Natural killer cell (primary cell): Measurements from ENCODE around the gene PDIA6. TPM values are rescaled to one million over a fixed set of nuclear protein-coding genes. Genes with fewer than 3 reads are reported as not detected.

Experiments
- ATAC-seq, 3 donors: fragments of 150-1000 bp in 2 of 3; fragments of 200-7000 bp in 1 of 3; cut with Tn5 transposase; 1 replicate in 1 of 3; 2 replicates in 2 of 3; pipeline ENCODE4 v1.10.0; 2021; ENCODE audit warnings: mild to moderate bottlenecking in 2 of 3, moderate library complexity in 2 of 3
- DNase-seq, 2 donors: peaks; one replicate each; pipeline versions ENCODE4 v3.0.0 to v3.0.0-alpha.2; 2013 to 2021; ENCODE audit warnings: mixed read lengths in 1 of 2
- H3K27ac ChIP-seq: one replicate; pipeline ENCODE4 v1.5.1; 2013; ENCODE audit warnings: mild to moderate bottlenecking, low read length
- H3K27me3 ChIP-seq: one replicate; pipeline ENCODE4 v1.6.1; 2013; ENCODE audit warnings: low read length; ENCODE audit not compliant: control insufficient read depth, insufficient read depth
- H3K36me3 ChIP-seq: one replicate; pipeline ENCODE4 v1.6.1; 2013; ENCODE audit warnings: low read length; ENCODE audit not compliant: control insufficient read depth, insufficient read depth
- H3K4me1 ChIP-seq: one replicate; pipeline ENCODE4 v1.6.1; 2013; ENCODE audit warnings: low read length; ENCODE audit not compliant: control insufficient read depth, insufficient read depth
- H3K4me3 ChIP-seq: one replicate; pipeline ENCODE4 v1.5.1; 2013; ENCODE audit warnings: low read length
- H3K9me3 ChIP-seq: one replicate; pipeline ENCODE4 v1.6.1; 2013; ENCODE audit warnings: low read length; ENCODE audit not compliant: control insufficient read depth, insufficient read depth
- H3K27ac Mint-ChIP-seq, 2 donors: one replicate each; pipeline ENCODE4 v1.8.0; 2022; ENCODE audit warnings: mild to moderate bottlenecking in 2 of 2, mixed read lengths in 2 of 2, moderate library complexity in 1 of 2
- H3K27me3 Mint-ChIP-seq, 2 donors: one replicate each; pipeline ENCODE4 v1.8.0; 2022; ENCODE audit warnings: low read depth in 2 of 2, mixed read lengths in 2 of 2
- H3K36me3 Mint-ChIP-seq: one replicate; pipeline ENCODE4 v1.8.0; 2022; ENCODE audit warnings: mixed read lengths
- H3K4me1 Mint-ChIP-seq, 2 donors: one replicate each; pipeline ENCODE4 v1.8.0; 2022; ENCODE audit warnings: mixed read lengths in 2 of 2
- H3K4me3 Mint-ChIP-seq: one replicate; pipeline ENCODE4 v1.8.0; 2022; ENCODE audit warnings: mild to moderate bottlenecking, moderate library complexity, mixed read lengths
- H3K9me3 Mint-ChIP-seq, 2 donors: one replicate each; pipeline ENCODE4 v1.8.0; 2022; ENCODE audit warnings: mixed read lengths in 2 of 2
- WGBS: methylation state at CpG from one replicate; pipeline ENCODE4 v1.1.7; 2013; ENCODE audit warnings: missing lambda C conversion rate; ENCODE audit not compliant: insufficient coverage; 5-methylcytosine and 5-hydroxymethylcytosine counted together
- intact Hi-C: fragments of 100-400 bp; cut with micrococcal nuclease; formaldehyde crosslinking; loops from one replicate; pipeline ENCODE4 v1.14.2; 2022
- total RNA-seq, 4 donors: library from RNA; stranded (reverse); fragments of 120-200 nt in 1 of 4; gene quantifications; one replicate each; pipeline versions ENCODE4 v1.2.3 to v1.2.4, GENCODE V29; 2013 to 2022
- TF ChIP-seq, protein P1 (sequence below): fragments of 200-600 bp; IDR thresholded peaks from one replicate; pipeline ENCODE4 v1.8.0; 2022; ENCODE audit warnings: antibody characterized with exemption

Gene PDIA6
- total RNA-seq, 3 donors from 2014 or later (not counting 1 experiment from before 2014, with no cell fraction given): 57.4 to 81.2 (median 58.7) TPM

- 94% methylated on average over 20 of the region's 20 CpGs for whole genome bisulfite sequencing
- intact Hi-C loops: no loop called here
- Histone ChIP-seq H3K27me3 (no peaks in the 10 kb centered on the region), H3K36me3 (peaks cover 82% of the 10 kb centered on the region), H3K9me3 (no peaks in the 10 kb centered on the region), H3K4me1 (no peaks in the 10 kb centered on the region), H3K4me3 (no peak overlapping the region), H3K27ac (no peak overlapping the region)
- ATAC-seq (no peak), DNase-seq (peak in 1 of 2 donors; percentile 50)
- TF ChIP-seq, protein P1, sequence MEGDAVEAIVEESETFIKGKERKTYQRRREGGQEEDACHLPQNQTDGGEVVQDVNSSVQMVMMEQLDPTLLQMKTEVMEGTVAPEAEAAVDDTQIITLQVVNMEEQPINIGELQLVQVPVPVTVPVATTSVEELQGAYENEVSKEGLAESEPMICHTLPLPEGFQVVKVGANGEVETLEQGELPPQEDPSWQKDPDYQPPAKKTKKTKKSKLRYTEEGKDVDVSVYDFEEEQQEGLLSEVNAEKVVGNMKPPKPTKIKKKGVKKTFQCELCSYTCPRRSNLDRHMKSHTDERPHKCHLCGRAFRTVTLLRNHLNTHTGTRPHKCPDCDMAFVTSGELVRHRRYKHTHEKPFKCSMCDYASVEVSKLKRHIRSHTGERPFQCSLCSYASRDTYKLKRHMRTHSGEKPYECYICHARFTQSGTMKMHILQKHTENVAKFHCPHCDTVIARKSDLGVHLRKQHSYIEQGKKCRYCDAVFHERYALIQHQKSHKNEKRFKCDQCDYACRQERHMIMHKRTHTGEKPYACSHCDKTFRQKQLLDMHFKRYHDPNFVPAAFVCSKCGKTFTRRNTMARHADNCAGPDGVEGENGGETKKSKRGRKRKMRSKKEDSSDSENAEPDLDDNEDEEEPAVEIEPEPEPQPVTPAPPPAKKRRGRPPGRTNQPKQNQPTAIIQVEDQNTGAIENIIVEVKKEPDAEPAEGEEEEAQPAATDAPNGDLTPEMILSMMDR: no peak
- Mint-ChIP-seq H3K27ac (peak overlapping the region in 1 of 2 donors; percentile 5), H3K9me3 (no peaks in the 10 kb centered on the region), H3K27me3 (no peaks in the 10 kb centered on the region), H3K36me3 (peaks cover 23% of the 10 kb centered on the region), H3K4me1 (peaks cover 8 to 24% of the 10 kb centered on the region in 2 donors), H3K4me3 (no peak overlapping the region)
Measured at GRCh38 chr2:10787176-10787968, 25.2 kb downstream of the PDIA6 start.

GRCh38 chr2:10786240-10786982 lies 26.2 kb downstream of the PDIA6 start:
- H3K27ac Mint-ChIP-seq: peak overlapping the region in 1 of 2 donors; percentile 25
- intact Hi-C loops: no loop called here

DNA sequence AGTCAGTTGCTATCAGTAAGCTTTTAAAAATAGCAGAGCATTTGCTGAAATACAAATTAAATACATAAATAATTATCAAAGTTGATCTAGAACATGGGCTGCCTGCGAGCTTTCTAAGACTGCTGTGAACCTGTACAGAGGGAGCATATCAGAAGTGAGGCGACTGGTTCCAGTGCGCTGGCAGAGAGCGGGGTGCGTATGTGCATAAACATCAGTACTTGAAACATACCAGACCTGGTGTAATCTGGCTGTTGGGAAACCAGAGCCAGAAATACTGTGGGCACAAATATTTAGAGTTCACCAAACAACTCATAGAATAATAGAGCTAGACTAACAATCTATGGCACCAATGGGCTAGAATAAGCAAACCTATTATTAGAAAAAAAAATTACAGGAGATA lies 27.3 kb downstream of the PDIA6 start:
- H3K27ac Mint-ChIP-seq: no peak overlapping the region

More at GRCh38 chr2:10786240-10786982, 26.2 kb downstream of the PDIA6 start:
- H3K36me3 ChIP-seq: peaks cover 83% of the 10 kb centered on the region
- TF ChIP-seq, protein P1: no peak
- Mint-ChIP-seq H3K4me3 (no peak overlapping the region), H3K9me3 (no peaks in the 10 kb centered on the region), H3K27me3 (no peaks in the 10 kb centered on the region), H3K36me3 (peaks cover 16% of the 10 kb centered on the region), H3K4me1 (peaks cover 8 to 17% of the 10 kb centered on the region in 2 donors)
- no peak overlapping the region for H3K4me3 ChIP-seq
- no peaks in the 10 kb centered on the region for H3K9me3 ChIP-seq
- ATAC-seq: no peak
- no peak overlapping the region for H3K27ac ChIP-seq
- H3K27me3 ChIP-seq: no peaks in the 10 kb centered on the region
- 98% methylated on average over 6 of the region's 12 CpGs for WGBS
- no peaks in the 10 kb centered on the region for H3K4me1 ChIP-seq
- DNase-seq: no peak

More for the DNA sequence above, 27.3 kb downstream of the PDIA6 start:
- Histone ChIP-seq H3K4me3 (no peak overlapping the region), H3K27ac (no peak overlapping the region), H3K27me3 (no peaks in the 10 kb centered on the region), H3K4me1 (no peaks in the 10 kb centered on the region), H3K36me3 (peaks cover 82% of the 10 kb centered on the region), H3K9me3 (no peaks in the 10 kb centered on the region)
- DNase-seq: no peak
- no peak overlapping the region for H3K4me3 Mint-ChIP-seq
- H3K4me1 Mint-ChIP-seq: peaks cover under 1 to 6% of the 10 kb centered on the region in 2 donors
- intact Hi-C loops: no loop called here
- no peaks in the 10 kb centered on the region for H3K9me3 Mint-ChIP-seq
- ATAC-seq: no peak
- peaks cover 14% of the 10 kb centered on the region for H3K36me3 Mint-ChIP-seq
- TF ChIP-seq, protein P1: no peak
- over 99% methylated on average over 5 of the region's 5 CpGs for WGBS
- H3K27me3 Mint-ChIP-seq: no peaks in the 10 kb centered on the region
